Measurements from ENCODE around the gene TBX4.
"Not testable (repeated sequence)": the region's sequence is repeated elsewhere in the genome, so short reads cannot be mapped to it uniquely, and the experiment has no call there.

The TBX4 gene

GRCh38 chr17:61448042-61448441 is 4.2 kb upstream of the TBX4 start:
- peak; percentile 10 for DNase-seq (ENCODE audit: low spot score)
- TF ChIP-seq, protein P1, sequence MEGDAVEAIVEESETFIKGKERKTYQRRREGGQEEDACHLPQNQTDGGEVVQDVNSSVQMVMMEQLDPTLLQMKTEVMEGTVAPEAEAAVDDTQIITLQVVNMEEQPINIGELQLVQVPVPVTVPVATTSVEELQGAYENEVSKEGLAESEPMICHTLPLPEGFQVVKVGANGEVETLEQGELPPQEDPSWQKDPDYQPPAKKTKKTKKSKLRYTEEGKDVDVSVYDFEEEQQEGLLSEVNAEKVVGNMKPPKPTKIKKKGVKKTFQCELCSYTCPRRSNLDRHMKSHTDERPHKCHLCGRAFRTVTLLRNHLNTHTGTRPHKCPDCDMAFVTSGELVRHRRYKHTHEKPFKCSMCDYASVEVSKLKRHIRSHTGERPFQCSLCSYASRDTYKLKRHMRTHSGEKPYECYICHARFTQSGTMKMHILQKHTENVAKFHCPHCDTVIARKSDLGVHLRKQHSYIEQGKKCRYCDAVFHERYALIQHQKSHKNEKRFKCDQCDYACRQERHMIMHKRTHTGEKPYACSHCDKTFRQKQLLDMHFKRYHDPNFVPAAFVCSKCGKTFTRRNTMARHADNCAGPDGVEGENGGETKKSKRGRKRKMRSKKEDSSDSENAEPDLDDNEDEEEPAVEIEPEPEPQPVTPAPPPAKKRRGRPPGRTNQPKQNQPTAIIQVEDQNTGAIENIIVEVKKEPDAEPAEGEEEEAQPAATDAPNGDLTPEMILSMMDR (IDR thresholded peaks at IDR 0.05; ENCODE audit: extremely low read depth, missing control alignments) = no peak

GRCh38 chr17:61449140-61449539 is 3.1 kb upstream of the TBX4 start:
- not testable (repeated sequence) for DNase-seq (ENCODE audit: low spot score)

DNA sequence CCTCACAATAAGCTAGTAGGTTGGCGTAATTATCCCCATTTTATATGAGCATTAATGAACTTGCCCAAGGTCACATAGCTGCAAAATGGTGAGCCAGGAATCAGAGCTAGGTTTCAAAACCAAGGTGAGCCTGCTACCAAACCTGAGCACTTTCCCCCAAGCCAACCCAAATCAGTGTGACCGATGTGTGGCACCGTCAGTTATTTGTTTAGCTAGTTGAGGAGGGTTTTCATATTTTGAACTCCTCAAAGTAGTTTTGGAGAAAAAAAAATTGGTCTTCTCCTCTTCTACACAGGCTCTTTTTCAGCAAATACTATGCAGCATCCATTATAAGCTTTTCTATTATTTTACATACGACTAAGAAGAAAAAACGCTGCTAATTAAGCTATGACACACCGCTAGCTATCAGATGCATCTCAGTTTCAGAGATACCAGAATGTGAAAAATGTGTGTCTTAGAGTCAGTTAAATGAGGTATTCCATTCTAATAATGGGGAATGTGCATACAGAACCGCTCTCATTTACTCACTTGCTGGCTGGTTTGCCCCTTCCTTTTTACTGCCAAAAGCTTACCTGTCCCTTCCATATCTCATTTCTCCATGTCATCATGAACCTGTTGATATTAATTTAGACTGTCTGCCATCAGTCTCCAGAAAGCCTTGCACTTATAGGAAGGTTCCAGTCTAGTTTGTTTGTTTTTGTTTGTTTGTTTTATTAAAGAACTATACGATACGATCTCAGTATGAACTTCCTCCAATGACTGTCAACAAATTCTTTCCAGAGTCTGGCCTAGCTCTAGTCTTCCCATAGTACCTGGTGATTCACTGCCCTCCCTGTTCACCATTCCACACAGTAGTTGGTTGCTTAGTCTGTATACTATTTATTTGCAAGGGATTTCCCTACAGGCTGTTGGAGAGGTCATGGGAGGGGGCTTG is 2.2 kb upstream of the TBX4 start:
- TF ChIP-seq, protein P1 (IDR thresholded peaks at IDR 0.05; ENCODE audit: extremely low read depth, missing control alignments) = no peak
- DNase-seq (ENCODE audit: low spot score) = no peak

DNA sequence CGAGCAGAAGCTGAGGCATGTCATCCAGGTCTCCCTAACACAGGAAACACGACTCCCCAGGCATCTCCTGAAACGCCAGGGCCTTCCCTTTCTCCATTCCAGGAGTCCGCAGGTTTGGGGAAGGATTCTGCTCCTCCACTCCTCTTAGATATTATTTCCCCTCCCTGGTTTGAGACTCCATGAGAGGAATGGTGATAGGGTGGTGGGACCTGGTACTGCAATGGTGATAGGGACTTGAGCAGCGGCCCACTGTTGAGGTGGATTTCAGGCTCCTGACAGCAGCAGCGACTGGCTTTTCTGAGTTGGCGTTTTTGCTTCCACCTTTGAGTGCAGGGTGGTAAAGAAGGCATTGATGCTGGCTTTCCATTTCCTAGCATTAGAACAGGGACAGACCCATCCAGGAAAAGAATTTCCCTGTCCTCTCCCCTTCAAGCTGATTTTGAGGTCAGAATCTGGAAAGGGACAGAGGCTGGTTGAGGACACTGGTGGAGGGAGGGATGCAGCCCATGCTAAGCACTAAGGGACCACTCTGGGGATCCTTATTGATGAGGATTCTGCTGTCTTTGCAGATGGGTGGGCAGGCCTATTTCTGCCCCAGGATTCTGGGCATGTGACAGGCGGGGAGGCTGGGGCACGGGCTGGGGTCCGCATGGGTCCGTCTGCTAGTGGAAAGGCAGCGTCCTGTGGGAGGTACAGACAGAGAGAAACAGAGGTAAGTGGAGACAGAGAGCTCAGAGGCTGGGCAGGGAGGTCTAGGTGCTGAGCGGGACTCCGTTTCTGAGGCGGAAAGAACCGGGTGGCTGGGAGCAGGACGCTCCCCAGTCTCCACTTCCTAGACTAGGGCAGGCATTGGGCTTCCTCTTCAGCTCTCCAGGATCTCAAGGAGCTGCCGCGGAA is 1.3 kb upstream of the TBX4 start:
- DNase-seq (ENCODE audit: low spot score) = peak; percentile 31
- TF ChIP-seq, protein P1 (IDR thresholded peaks at IDR 0.05; ENCODE audit: extremely low read depth, missing control alignments) = no peak

GRCh38 chr17:61451538-61452300 is 503 bp upstream of the TBX4 start:
- DNase-seq (ENCODE audit: low spot score) = no peak
- TF ChIP-seq, protein P1 (IDR thresholded peaks at IDR 0.05; ENCODE audit: extremely low read depth, missing control alignments) = no peak

DNA sequence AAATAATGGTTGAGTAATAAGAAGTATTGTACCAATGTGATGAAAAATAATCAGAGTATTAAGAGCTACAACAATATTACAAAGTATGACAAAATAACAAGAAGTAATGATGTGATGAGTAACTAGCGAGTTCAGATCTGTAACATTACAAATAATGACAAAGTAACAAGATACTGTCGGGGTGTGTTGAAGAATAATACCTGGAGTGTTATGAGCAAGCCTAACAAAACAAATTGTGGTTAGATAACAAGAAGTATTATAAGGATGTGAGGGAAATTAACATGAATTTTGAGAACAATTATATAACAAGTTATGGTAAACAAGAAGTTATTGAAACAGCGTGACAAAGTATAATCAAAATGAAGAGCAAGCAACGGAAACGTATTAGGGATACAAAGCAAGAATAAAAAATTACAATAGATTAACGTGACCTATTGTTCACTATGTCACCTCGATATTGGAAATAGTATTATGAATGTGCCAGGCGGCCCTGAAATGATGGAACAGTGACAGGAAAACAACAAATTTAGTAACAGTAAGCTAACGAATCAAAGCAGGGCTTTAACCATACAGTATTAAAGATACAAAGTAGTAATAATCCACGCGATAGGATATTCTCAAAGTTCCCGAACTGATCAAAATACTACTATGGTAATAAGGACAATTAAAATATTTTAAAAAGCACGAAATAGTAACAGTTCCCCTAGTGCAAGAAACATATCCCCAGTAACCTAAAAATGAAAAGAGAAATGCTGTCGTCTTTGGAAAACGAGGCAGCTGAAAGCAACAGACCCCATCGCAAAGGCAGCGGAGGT is 1.6 kb downstream of the TBX4 start:
- TF ChIP-seq, protein P1 (IDR thresholded peaks at IDR 0.05; ENCODE audit: extremely low read depth, missing control alignments) = no peak
- no peak for DNase-seq (ENCODE audit: low spot score)
